AG04450 (cell line): ENCODE data around the gene SHMT2. TPM values are rescaled to one million over a fixed set of nuclear protein-coding genes. Genes with fewer than 3 reads are reported as not detected.

Experiments
- CTCF ChIA-PET: fragments of 300-600, 350-600 bp; formaldehyde crosslinking; extraction: SDS; loops from one replicate; lab custom pipeline; 2022; ENCODE audit warnings: antibody characterized with exemption, inconsistent platforms; lab: Charles Lee
- POLR2A ChIA-PET: fragments of 350-600 bp; formaldehyde crosslinking; extraction: SDS; loops from one replicate; lab custom pipeline; 2021; ENCODE audit warnings: antibody characterized with exemption, inconsistent platforms; lab: Yijun Ruan, JAX
- DNase-seq: peaks from one replicate; pipeline ENCODE4 v3.0.0-alpha.2; 2011; ENCODE audit warnings: low read depth, low spot score
- H3K27ac ChIP-seq: one replicate; pipeline ENCODE4 v1.5.1; 2012; ENCODE audit warnings: low read depth, low read length, control low read depth
- H3K27me3 ChIP-seq: one replicate; pipeline ENCODE4 v1.6.0; 2012; ENCODE audit warnings: low read length; ENCODE audit not compliant: control insufficient read depth, insufficient read depth
- H3K4me3 ChIP-seq: 2 replicates; pipeline ENCODE4 v1.5.1; 2011; ENCODE audit warnings: mild to moderate bottlenecking, low read depth, low read length, control low read depth
- H3K9me3 ChIP-seq: 2 replicates; pipeline ENCODE4 v1.5.1; 2012; ENCODE audit warnings: low read length; ENCODE audit not compliant: control insufficient read depth, insufficient read depth
- CTCF ChIP-seq: IDR thresholded peaks from 2 replicates; pipeline ENCODE4 v1.5.1; 2011; ENCODE audit warnings: low read depth, low read length, control low read depth, inconsistent platforms
- polyA plus RNA-seq: library from polyadenylated mRNA; depleted of rRNA; stranded (reverse); fragments of >200 nt; gene quantifications from 2 replicates; pipeline ENCODE4 v1.2.3, GENCODE V29; 2011

Gene SHMT2
- polyA plus RNA-seq, 1 experiment = 266 TPM

- POLR2A ChIA-PET = interaction anchor here (0.8 kb wide), 1 partner anchor 51 kb away, joined by 6 read pairs; no protein-coding TSS in a partner anchor
These were observed 38.1 kb upstream of the SHMT2 start for GRCh38 chr12:57191410-57191809.

DNA sequence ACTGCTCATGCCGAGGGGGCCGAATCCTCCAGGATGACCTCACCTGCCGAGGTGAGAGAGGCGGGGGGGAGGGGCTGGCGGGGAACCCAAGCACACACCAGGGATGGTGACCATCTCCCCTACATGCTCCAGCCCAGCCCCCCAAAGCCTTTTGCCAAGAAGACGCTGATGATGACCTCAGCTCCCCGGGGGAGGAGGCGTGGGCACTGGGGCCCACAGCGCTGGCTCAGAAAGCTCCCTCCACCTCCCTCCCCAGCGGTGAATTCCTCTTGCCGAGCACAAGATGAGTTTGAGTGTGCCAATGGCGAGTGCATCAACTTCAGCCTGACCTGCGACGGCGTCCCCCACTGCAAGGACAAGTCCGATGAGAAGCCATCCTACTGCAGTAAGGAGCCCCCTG is 36.6 kb upstream of the SHMT2 start:
- Histone ChIP-seq H3K27me3 (no peaks in the 10 kb centered on the region), H3K9me3 (no peaks in the 10 kb centered on the region; the same call in 1 of the 2 replicates), H3K27ac (no peak overlapping the region), H3K4me3 (no peak overlapping the region)
- DNase-seq = no peak
- CTCF ChIA-PET = interaction anchor here (0.9 to 1.8 kb wide), 2 partner anchors 10 to 21 kb away, joined by 4 read pairs; no protein-coding TSS in a partner anchor
- POLR2A ChIA-PET = no interaction called here
- TF ChIP-seq CTCF = no peak

More at GRCh38 chr12:57191410-57191809, 38.1 kb upstream of the SHMT2 start:
- DNase-seq = no peak
- CTCF ChIA-PET = interaction anchor here (1.1 kb wide), 1 partner anchor 23 kb away, joined by 4 read pairs; no protein-coding TSS in a partner anchor
- H3K9me3 ChIP-seq = no peaks in the 10 kb centered on the region; the same call in 1 of the 2 replicates
- H3K4me3 ChIP-seq = no peak overlapping the region
- no peaks in the 10 kb centered on the region for H3K27me3 ChIP-seq
- TF ChIP-seq CTCF = no peak
- H3K27ac ChIP-seq = no peak overlapping the region

DNA sequence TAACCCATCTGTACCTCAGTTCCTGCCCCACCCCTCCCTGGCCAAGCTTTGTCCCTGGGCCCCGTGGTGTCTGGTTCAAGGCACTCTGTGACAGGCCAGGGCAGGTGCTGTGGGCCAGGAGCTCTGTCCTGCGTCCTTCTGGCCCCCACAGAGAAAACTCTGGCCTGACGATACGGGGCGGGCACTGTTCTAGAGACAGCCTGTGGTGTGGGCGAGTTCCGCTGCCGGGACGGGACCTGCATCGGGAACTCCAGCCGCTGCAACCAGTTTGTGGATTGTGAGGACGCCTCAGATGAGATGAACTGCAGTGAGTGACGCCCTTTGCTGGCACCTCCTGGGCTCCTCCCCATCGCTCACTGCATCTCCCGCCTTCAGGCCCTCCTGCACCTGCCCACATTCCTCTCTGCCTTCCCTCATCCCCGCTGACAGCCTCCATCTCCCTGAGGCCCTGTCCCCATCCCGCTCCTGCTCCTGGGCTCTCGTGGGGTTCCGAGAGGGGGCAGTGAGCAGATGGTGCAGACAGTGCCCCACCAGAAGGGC is 35.7 kb upstream of the SHMT2 start:
- H3K27ac ChIP-seq = no peak overlapping the region
- no peak overlapping the region for H3K4me3 ChIP-seq
- POLR2A ChIA-PET = no interaction called here
- H3K27me3 ChIP-seq = no peaks in the 10 kb centered on the region
- CTCF ChIA-PET = interaction anchor here (0.9 to 1.8 kb wide), 2 partner anchors 11 to 20 kb away, joined by 4 read pairs; no protein-coding TSS in a partner anchor
- TF ChIP-seq CTCF = no peak
- H3K9me3 ChIP-seq = no peaks in the 10 kb centered on the region; the same call in 1 of the 2 replicates
- no peak for DNase-seq

DNA sequence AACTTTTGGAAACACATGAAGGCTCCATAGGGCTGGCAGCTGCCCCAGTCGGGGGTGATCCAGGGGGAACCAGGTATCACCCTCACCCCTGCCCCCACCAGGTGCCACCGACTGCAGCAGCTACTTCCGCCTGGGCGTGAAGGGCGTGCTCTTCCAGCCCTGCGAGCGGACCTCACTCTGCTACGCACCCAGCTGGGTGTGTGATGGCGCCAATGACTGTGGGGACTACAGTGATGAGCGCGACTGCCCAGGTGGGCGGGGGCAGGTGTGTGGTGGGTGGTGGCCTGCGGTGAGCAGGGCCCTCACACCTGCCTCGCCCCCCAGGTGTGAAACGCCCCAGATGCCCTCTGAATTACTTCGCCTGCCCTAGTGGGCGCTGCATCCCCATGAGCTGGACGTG is 35.3 kb upstream of the SHMT2 start:
- POLR2A ChIA-PET = no interaction called here
- TF ChIP-seq CTCF = no peak
- no peaks in the 10 kb centered on the region for H3K27me3 ChIP-seq
- H3K27ac ChIP-seq = no peak overlapping the region
- no peaks in the 10 kb centered on the region; the same call in 1 of the 2 replicates for H3K9me3 ChIP-seq
- CTCF ChIA-PET = interaction anchor here (1.8 kb wide), 1 partner anchor 11 kb away, joined by 4 read pairs; no protein-coding TSS in a partner anchor
- H3K4me3 ChIP-seq = no peak overlapping the region
- no peak for DNase-seq

GRCh38 chr12:57195186-57195585 is 34.3 kb upstream of the SHMT2 start:
- no peak overlapping the region for H3K4me3 ChIP-seq
- ChIA-PET CTCF (no interaction called here), POLR2A (no interaction called here)
- no peaks in the 10 kb centered on the region for H3K27me3 ChIP-seq
- no peak for TF ChIP-seq CTCF
- H3K27ac ChIP-seq = no peak overlapping the region
- no peaks in the 10 kb centered on the region; the same call in 1 of the 2 replicates for H3K9me3 ChIP-seq
- DNase-seq = no peak
